Measurements from ENCODE around the gene VHLL. TPM values are rescaled to one million over a fixed set of nuclear protein-coding genes. Genes with fewer than 3 reads are reported as not detected.

VHLL gene
- total and polyA plus RNA-seq, 2 of the 13 experiments (the other 11 are each of a cell fraction or from before 2014, with no cell fraction given) = 0.24 TPM; not detected in 1

DNA sequence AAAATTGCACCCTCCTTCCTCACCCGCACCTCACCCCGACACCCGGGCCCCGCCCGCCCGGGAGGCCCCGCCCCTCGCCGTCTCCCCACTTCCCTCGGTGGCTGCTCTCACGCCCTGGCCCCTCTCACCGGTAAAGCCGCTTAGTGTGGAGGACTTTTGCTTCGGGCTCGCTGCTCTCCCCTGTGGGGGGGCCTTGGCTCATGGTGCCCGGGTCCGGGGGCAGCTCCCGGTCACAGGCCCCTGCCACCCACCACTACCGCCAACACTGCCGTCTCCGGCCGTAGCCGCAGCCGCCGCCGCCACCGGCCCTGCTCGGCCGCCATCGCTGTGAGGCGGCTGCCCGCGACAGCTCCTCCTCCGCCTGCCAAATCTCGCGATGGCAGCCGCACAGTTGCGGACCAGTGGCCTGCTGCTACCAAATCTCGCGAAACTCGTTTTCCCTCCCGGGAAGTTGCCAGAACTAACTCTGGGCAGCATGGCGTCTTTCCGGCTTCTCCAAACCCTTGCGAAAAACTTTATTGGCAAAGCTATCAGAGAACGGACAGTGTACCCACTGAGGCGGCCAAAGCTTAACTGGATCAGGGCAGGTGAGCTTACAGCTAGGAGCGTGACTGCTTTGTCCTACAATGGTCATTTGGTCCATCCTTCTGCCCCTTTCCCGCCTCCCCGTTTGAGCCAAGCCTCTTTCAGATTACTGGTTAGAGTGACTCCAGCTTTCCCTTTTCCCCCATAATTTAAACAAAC, 16.5 kb downstream of the VHLL start, which contains the start of gene SMG5 (continued):
- TF ChIP-seq ZNF670 (CRISPR knock-in tag; IDR thresholded peaks at IDR 0.05; ENCODE audit: borderline replicate concordance) = 0 out of 2 replicates have a peak, but pooled peaks have one; percentile 31
- TF ChIP-seq NR3C1 (CRISPR knock-in tag; IDR thresholded peaks at IDR 0.05) = no peak
- peak; percentile 94 for TF ChIP-seq KAT7 (CRISPR knock-in tag; IDR thresholded peaks at IDR 0.05; ENCODE audit: borderline replicate concordance)
- TF ChIP-seq MIER3 (CRISPR knock-in tag; IDR thresholded peaks at IDR 0.05; ENCODE audit: borderline replicate concordance) = peak; percentile 90
- no peak for TF ChIP-seq NFKBIZ (CRISPR knock-in tag; IDR thresholded peaks at IDR 0.05)
- peak; percentile 23; the same call in 1 of the 2 replicates for TF ChIP-seq ZNF775 (CRISPR knock-in tag; IDR thresholded peaks at IDR 0.05; ENCODE audit: borderline replicate concordance)
- TF ChIP-seq FOXA1 (IDR thresholded peaks at IDR 0.05) = no peak
- 0 out of 2 replicates have a peak, but pooled peaks have one; percentile 40 for TF ChIP-seq FOXA1 (CRISPR knock-in tag; IDR thresholded peaks at IDR 0.05)
- peak; percentile 31; the same call in 1 of the 2 replicates for TF ChIP-seq ZNF777 (CRISPR knock-in tag; IDR thresholded peaks at IDR 0.05)
- TF ChIP-seq HMG20B (CRISPR knock-in tag; conservative IDR thresholded peaks at IDR 0.05) = peak; percentile 59; the same call in 1 of the 2 replicates
- no peak for TF ChIP-seq ZNF7 (CRISPR knock-in tag; IDR thresholded peaks at IDR 0.05)
- no peak for TF ChIP-seq KAT2B (IDR thresholded peaks at IDR 0.05; ENCODE audit: borderline replicate concordance, low read depth, low read length)
- TF ChIP-seq RAD21 (CRISPR knock-in tag; IDR thresholded peaks at IDR 0.05) = 0 out of 2 replicates have a peak, but pooled peaks have one; percentile 10
- TF ChIP-seq CENPX (CRISPR knock-in tag; IDR thresholded peaks at IDR 0.05) = no peak
- TF ChIP-seq ZFP1 (CRISPR knock-in tag; IDR thresholded peaks at IDR 0.05) = peak; percentile 81
- TF ChIP-seq, protein P1, sequence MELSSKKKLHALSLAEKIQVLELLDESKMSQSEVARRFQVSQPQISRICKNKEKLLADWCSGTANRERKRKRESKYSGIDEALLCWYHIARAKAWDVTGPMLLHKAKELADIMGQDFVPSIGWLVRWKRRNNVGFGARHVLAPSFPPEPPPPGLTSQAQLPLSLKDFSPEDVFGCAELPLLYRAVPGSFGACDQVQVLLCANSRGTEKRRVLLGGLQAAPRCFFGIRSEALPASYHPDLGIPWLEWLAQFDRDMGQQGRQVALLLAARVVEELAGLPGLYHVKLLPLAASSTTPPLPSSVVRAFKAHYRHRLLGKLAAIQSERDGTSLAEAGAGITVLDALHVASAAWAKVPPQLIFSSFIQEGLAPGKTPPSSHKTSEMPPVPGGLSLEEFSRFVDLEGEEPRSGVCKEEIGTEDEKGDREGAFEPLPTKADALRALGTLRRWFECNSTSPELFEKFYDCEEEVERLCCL (CRISPR knock-in tag; IDR thresholded peaks at IDR 0.05; ENCODE audit: borderline replicate concordance) = peak; percentile 83; the same call in 1 of the 2 replicates
- TF ChIP-seq HMGA1 (CRISPR knock-in tag; conservative IDR thresholded peaks at IDR 0.05) = no peak
- TF ChIP-seq SP1 (IDR thresholded peaks at IDR 0.05) = peak; percentile 66; the same call in 1 of the 2 replicates
- peak; percentile 60 for TF ChIP-seq SP1 (CRISPR knock-in tag; IDR thresholded peaks at IDR 0.05)
- no peak for TF ChIP-seq MATR3 (CRISPR knock-in tag; IDR thresholded peaks at IDR 0.05)
- TF ChIP-seq RXRA (CRISPR knock-in tag; IDR thresholded peaks at IDR 0.05) = peak; percentile 75
- TF ChIP-seq HOXA5 (CRISPR knock-in tag; IDR thresholded peaks at IDR 0.05) = peak; percentile 56; the same call in 1 of the 2 replicates
- TF ChIP-seq TRIM24 (CRISPR knock-in tag; IDR thresholded peaks at IDR 0.05) = no peak
- no peak for TF ChIP-seq ARID2 (CRISPR knock-in tag; IDR thresholded peaks at IDR 0.05; ENCODE audit: borderline replicate concordance)
- peak; percentile 51 for TF ChIP-seq CEBPG (CRISPR knock-in tag; IDR thresholded peaks at IDR 0.05)
- peak; percentile 48; the same call in 1 of the 2 replicates for TF ChIP-seq CENPT (CRISPR knock-in tag; IDR thresholded peaks at IDR 0.05; ENCODE audit: low read depth)
- TF ChIP-seq PHF8 (CRISPR knock-in tag; IDR thresholded peaks at IDR 0.05) = peak; percentile 92
- TF ChIP-seq ZNF235 (CRISPR knock-in tag; IDR thresholded peaks at IDR 0.05; ENCODE audit: borderline replicate concordance) = peak; percentile 65; the same call in 1 of the 2 replicates
- TF ChIP-seq, protein P2, sequence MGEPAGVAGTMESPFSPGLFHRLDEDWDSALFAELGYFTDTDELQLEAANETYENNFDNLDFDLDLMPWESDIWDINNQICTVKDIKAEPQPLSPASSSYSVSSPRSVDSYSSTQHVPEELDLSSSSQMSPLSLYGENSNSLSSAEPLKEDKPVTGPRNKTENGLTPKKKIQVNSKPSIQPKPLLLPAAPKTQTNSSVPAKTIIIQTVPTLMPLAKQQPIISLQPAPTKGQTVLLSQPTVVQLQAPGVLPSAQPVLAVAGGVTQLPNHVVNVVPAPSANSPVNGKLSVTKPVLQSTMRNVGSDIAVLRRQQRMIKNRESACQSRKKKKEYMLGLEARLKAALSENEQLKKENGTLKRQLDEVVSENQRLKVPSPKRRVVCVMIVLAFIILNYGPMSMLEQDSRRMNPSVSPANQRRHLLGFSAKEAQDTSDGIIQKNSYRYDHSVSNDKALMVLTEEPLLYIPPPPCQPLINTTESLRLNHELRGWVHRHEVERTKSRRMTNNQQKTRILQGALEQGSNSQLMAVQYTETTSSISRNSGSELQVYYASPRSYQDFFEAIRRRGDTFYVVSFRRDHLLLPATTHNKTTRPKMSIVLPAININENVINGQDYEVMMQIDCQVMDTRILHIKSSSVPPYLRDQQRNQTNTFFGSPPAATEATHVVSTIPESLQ (CRISPR knock-in tag; conservative IDR thresholded peaks at IDR 0.05) = 0 out of 2 replicates have a peak, but pooled peaks have one; percentile 74
